AG20443 (cell line): ENCODE data around the gene MMP24OS.

Experiments
- DNase-seq: peaks from one replicate; pipeline ENCODE4 v3.0.0; 2012; ENCODE audit warnings: low spot score, mixed read lengths

MMP24OS gene

GRCh38 chr20:35291654-35292503 lies 14.0 kb upstream of the MMP24OS start, which contains the start of gene FAM83C:
FAM83C (minus strand) TSS chr20:35292425; CDS start chr20:35292304, 121 bp downstream.
- DNase-seq = no peak

- DNase-seq = no peak
Observed at GRCh38 chr20:35290887-35291417, 13.0 kb upstream of the MMP24OS start.

DNA sequence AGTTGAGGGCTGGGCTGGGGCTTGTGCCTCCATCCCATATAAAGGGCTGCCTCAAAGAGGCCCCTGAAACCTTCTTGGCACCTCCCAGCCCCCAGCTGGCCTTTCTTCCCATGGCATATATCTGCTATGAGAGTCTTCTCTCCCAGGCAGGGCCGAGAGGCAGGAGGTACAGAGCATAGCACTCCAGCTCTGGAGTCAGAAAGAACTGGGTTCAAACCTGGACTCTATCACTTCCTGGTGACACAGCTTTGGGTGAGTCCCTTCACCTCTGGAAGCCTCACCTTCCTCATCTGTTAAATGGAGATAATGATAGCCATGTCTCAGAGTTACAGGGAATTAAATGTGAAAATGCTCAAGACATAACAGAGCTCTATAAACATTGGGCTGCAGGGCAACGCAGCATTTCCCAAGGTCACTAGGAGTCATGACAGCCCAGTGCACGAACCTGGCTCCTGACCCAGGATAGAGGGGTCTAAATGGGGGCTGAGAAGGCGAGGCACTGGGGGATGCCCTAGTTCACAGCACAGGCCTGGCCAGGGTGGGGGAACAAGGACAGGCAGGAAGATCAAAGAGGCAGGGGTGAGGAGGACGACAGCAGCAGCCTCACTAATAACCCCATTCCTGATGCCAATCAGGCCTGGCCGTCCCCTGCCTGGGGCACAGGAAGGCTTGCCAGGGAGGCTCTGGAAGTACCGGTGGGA lies 12.4 kb upstream of the MMP24OS start:
- no peak for DNase-seq

- no peak for DNase-seq
Observed at GRCh38 chr20:35288325-35289060, 10.6 kb upstream of the MMP24OS start.

- no peak for DNase-seq
Observed at GRCh38 chr20:35287509-35288324, 9.8 kb upstream of the MMP24OS start.

DNA sequence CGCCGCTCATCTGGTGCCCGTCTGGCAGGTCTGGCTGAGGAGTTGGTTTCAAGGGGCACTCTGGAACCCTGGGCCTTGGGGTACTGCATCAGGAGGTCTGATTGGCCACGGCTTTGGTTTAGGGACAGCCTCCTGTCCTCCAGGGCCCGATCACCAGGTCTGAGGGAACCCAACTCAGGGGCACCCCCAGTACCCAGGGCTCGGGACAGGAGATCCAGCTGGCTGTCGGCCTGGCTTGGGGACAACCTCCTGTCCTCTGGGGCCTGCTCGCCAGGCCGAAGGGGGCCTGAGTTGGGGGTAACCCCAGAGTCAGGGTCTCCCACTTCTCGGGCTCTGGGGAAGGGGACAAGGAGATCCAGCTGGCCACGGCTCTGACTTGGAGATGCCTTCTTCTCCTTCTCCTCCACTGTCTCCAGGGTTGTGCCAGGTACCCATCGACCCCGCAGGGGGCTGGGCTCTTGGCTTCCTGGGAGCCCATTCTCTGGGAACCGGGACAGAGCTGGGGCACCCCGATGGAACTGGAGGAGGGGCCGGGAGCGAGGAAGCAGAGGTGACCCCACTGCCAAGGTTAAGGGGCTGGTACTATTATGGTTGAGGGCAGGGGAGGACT lies 9.1 kb upstream of the MMP24OS start:
- DNase-seq = no peak

DNA sequence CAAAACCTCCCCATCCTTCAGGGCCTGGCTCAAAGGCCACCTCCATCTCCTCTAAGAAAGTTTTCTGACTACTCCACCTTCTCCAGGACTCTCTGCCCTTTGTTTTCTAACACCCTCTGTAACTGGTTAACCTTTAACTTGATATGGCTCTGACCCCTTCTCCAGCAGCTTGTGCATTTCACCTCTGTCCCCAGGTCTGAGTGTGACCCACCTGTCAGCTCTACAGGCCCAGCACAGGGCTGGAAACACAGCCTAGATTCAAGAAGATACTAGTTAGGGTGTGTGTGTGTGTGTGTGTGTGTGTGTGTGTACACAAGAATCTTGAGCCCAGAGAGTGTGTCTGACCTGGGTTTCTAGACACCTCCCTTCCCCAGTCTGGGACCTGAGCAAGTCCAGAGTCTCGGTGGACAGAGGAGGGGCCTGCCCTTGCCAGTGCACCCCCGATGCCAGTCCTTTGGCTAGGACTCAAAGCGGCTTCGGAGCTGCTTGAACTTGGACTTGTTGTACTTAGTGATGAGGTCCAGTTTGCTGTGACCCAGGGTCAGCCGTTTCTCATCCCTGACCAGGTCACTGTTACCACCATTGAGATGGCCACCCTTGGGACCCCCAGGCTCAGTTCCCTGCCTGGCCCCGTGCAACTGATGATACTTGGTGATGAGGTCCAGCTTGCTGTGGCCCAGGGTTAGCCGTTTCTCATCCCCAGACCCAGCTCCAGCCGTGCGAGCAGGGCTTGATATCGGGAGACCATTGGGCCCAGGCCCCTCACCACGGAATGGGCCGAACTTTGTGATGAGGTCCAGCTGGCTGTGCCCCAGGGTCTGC lies 8.4 kb upstream of the MMP24OS start:
- no peak for DNase-seq

- DNase-seq = no peak
Observed at GRCh38 chr20:35285806-35286076, 7.8 kb upstream of the MMP24OS start.

GRCh38 chr20:35284992-35285805 lies 7.3 kb upstream of the MMP24OS start:
- no peak for DNase-seq

DNA sequence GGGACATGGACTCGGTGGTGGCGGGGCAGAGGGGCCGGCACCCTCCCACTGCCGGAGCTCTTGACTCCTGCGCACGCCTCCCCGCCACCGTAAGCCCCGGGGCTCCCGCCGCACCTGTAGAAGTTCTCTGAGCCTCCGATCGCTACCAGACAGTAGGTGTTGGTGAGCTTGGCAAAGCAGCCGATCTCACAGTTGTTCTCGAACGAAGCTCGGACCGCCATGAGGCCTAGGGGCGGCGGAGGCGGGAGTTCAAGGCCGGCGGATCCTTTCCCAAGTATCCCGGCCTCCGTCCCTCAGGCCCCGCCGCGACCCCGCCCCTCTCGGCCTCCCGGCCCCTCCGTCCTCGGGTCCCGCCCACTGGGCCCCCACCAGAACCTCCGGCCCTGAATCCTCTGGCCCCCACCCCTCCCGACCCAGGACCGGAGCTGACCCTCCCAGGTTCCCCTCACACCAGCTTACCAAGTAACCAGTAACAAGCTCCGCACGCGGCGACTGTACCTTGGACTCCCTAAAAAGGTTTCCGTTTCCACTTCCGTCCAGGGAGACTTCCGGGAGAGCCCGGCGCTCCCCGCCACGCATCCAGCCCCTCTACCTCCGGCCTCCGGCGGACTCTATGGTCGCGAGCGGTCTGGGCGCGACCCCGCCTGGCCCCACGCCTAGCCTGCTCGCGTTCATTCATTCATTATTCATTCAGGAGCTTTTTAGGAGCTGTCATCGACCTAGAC lies 6.5 kb upstream of the MMP24OS start, which contains the start of gene EIF6:
EIF6 (minus strand) TSS at position 506 of the 725 bp plus-strand sequence; CDS start at position 221, 285 bp downstream.
- peak; percentile 94 for DNase-seq

DNA sequence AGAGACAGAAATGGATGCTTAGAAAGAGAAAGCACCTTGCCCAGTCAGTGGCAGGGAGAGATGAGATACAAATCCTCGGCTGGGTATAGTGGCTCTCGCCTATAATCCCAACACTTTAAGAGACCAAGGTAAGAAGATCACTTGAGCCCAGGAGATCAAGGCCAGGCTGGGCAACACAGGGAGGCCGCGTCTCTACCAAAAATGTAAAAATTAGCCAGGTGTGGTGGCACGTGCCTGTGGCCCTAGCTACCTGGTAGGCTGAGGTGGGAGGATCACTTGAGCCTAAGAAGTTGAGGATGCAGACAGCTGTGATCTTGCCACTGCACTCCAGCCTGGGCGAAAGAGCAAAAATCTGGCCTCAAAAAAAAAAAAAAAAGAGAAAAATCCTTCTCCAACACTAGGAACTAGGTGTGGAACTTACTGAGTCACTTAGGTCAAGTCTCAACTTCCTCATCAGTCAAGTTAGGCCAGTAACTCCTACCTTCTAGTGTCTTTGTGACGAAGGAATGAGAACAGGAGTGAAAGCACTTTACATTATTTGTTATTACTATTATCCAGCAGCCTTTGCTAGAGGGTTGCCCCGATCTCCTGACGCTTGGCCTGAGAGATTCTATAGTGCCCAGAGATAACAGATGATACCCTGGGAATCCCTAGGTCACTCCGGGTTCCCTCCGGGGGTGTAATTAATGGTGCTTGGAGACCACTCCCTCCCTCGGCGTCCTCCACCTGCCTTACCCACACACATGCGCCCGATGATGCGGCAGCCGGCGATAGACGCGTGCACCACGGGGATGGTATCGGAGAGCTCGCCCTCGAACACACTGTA lies 5.7 kb upstream of the MMP24OS start:
- no peak for DNase-seq

- DNase-seq = no peak
Observed at GRCh38 chr20:35281506-35282101, 3.7 kb upstream of the MMP24OS start.

DNA sequence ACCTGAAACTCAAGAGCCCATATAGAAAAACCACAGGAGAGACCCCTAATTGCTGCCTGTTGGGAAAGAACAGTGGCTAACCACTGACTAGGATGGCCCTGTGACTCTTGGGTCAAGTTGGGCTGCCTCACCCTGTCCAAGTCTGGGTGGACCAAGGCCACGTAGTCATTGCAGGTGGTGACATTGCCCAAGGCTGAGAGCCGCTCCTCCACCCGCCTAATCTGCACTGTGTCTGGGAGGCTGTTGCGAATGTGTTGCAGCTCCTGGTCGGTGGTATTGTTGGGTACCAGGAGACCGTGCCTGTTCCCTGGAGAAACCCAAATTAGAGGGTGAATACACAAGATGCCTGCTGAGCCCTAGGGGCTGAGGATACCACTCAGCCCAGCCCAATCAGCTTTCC lies 2.6 kb upstream of the MMP24OS start:
- no peak for DNase-seq

- DNase-seq = no peak
Observed at GRCh38 chr20:35279533-35280174, 1.7 kb upstream of the MMP24OS start.

DNA sequence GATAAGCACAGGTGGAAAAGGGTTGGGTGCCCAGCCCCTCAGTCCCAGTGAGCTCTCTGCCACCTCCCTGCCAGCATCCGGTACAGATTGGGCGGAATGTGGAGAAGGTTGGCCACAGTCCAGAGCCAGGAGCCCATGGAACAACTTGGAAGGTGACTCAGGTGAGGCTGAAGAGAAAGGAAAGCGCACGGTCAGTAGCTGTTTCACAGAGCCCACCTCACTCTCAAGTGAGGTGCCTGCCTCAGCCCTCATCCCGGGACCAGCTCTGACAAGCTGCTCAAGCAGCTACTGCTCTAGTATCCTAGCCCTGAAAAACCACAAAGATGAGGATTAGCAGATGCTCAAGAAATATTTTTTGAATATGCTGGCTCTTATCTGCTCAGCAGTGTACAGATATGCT lies 1.1 kb upstream of the MMP24OS start:
- no peak for DNase-seq

GRCh38 chr20:35277127-35277526 lies 795 bp downstream of the MMP24OS start:
- no peak for DNase-seq

GRCh38 chr20:35276408-35276807 lies 1.5 kb downstream of the MMP24OS start:
- no peak for DNase-seq
